ENCODE results near the gene ZBTB1. TPM values are rescaled to one million over a fixed set of nuclear protein-coding genes. Genes with fewer than 3 reads are reported as not detected.

Gene ZBTB1
- total and polyA plus RNA-seq, 2 donors (not counting 1 experiment from before 2014, with no cell fraction given) = 52.8 to 108 TPM

DNA sequence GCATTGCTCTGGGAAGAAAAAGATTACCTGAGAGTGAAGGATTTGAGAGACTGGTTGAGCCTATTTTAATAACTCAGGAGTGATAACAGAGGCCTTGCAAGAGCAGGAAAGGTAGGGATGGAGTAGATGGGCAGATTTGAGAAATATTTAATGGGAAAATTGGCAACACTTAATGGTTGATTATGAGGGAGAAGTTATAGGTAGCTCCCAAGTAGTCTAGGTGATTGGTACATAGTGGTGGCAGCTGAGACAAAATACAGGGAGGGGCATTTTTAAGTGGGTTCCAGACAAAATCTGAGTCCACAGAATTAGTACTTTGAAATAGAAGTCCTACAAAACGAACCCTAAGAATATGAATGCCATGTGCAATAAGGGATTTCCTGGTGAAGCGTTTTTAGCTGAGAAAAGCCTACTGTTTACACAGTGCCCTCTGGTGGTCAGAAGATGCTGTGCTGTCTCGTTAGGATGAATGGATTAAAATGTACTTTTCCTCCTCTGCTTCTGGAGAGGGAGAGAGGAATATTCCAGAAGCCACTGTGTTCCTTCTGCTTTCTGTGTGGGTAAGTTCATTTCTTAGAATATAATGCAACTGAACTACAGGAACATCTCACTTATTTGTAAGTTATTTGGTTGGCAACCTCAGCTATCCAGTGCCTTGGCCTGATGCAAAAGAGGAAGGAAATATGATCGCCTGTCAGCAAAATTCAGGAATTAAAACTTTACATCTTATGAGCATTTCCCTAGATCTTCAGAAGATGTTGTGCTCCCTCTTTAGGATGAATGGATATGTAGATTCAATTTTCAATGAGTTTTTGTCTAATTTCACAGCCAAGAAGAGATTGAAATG is 6.5 kb downstream of the ZBTB1 start:
- Mint-ChIP-seq H3K4me3 (peak overlapping the region; percentile 15), H3K4me1 (peaks cover 78% of the 10 kb centered on the region), H3K9me3 (ENCODE audit: insufficient read depth) (no peaks in the 10 kb centered on the region), H3K27me3 (no peaks in the 10 kb centered on the region), H3K27ac (peak overlapping the region; percentile 2)
- POLR2A ChIA-PET = interaction anchor here (0.7 kb wide), 2 partner anchors 63 to 166 kb away, joined by 3 read pairs; no protein-coding TSS in a partner anchor
- Histone ChIP-seq H3K79me2 (ENCODE audit: control insufficient read depth, insufficient read depth, low read length) (peaks cover 96% of the 10 kb centered on the region), H2AFZ (ENCODE audit: insufficient read depth, low read depth, low read length, poor library complexity, severe bottlenecking) (no peak overlapping the region), H3K4me1 (ENCODE audit: control insufficient read depth in 2 of 2, insufficient read depth in 2 of 2, low read length in 2 of 2) (peaks cover 52 to 64% of the 10 kb centered on the region in 2 donors), H3K9ac (ENCODE audit: low read length) (no peak overlapping the region), H3K36me3 (replicated peaks in 1 of 2; ENCODE audit: control extremely low read depth in 1 of 2, control insufficient read depth in 1 of 2, extremely low read depth in 1 of 2, insufficient read depth in 2 of 2, low read length in 1 of 2) (peaks cover 0 to 5% of the 10 kb centered on the region in 2 experiments), H3K27ac (ENCODE audit: low read length in 2 of 2) (peak overlapping the region; percentile 23 to 63), H3K9me3 (ENCODE audit: control extremely low read depth in 1 of 3, control insufficient read depth in 2 of 3, insufficient read depth in 1 of 3, low read length in 2 of 3) (no peaks in the 10 kb centered on the region), H3K4me3 (ENCODE audit: control extremely low read depth in 1 of 5, extremely low read depth in 1 of 5, insufficient read depth in 1 of 5, low read depth in 2 of 5, low read length in 4 of 5) (no peak overlapping the region), H3K4me2 (replicated peaks; ENCODE audit: low read depth, low read length, poor library complexity, severe bottlenecking) (peak overlapping the region; percentile 42), H3K27me3 (replicated peaks in 1 of 4; ENCODE audit: control extremely low read depth in 1 of 4, control insufficient read depth in 3 of 4, insufficient read depth in 4 of 4, low read length in 3 of 4) (no peaks in the 10 kb centered on the region), H4K20me1 (ENCODE audit: control insufficient read depth, insufficient read depth, low read length, poor library complexity, severe bottlenecking) (peaks cover 80% of the 10 kb centered on the region)
- DNase-seq = peak; percentile 83
- ATAC-seq (ENCODE audit: low read depth) = peak; percentile 56
- intact Hi-C loops (cut with micrococcal nuclease) = loop anchor here (1.0 to 2.0 kb wide), 5 partner anchors 8 to 167 kb away; partner anchors contain the start of gene ZBTB25
- CTCF ChIA-PET = interaction anchor here (0.7 to 10.3 kb wide), 35 partner anchors 9 to 741 kb away, joined by 3 to 92 read pairs (median 4); partner anchors contain the start of gene HSPA2
- WGBS (ENCODE audit: insufficient coverage) = 0% methylated on average over 1 of the region's 4 CpGs
- TF ChIP-seq EZH2 (IDR thresholded peaks at IDR 0.05; ENCODE audit: borderline replicate concordance, insufficient read depth, low read depth, low read length, poor library complexity, severe bottlenecking) = no peak
- TF ChIP-seq, protein P1, sequence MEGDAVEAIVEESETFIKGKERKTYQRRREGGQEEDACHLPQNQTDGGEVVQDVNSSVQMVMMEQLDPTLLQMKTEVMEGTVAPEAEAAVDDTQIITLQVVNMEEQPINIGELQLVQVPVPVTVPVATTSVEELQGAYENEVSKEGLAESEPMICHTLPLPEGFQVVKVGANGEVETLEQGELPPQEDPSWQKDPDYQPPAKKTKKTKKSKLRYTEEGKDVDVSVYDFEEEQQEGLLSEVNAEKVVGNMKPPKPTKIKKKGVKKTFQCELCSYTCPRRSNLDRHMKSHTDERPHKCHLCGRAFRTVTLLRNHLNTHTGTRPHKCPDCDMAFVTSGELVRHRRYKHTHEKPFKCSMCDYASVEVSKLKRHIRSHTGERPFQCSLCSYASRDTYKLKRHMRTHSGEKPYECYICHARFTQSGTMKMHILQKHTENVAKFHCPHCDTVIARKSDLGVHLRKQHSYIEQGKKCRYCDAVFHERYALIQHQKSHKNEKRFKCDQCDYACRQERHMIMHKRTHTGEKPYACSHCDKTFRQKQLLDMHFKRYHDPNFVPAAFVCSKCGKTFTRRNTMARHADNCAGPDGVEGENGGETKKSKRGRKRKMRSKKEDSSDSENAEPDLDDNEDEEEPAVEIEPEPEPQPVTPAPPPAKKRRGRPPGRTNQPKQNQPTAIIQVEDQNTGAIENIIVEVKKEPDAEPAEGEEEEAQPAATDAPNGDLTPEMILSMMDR (IDR thresholded peaks at IDR 0.05) = peak; percentile 96

DNA sequence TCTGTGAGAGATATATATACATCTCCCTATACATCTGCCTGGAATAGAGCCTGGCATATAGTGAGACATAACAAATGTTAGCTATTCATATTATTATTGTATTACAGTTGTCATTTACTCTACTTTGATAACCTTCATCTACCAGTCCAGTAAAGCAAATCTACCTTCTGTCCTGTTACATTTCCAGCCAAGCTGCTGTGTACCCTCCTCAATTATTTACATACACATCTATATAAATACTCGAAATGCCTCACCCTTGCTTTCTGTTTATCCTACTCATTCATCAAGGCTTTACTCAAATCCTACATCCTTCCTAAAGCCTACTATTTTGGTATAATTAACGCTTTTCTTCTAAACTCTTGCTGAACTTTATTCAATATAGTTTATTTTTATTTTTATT is 8.7 kb downstream of the ZBTB1 start:
- POLR2A ChIA-PET = no interaction called here
- Histone ChIP-seq H3K9me3 (ENCODE audit: control extremely low read depth in 1 of 3, control insufficient read depth in 2 of 3, insufficient read depth in 1 of 3, low read length in 2 of 3) (no peaks in the 10 kb centered on the region), H3K4me2 (replicated peaks; ENCODE audit: low read depth, low read length, poor library complexity, severe bottlenecking) (no peak overlapping the region), H4K20me1 (ENCODE audit: control insufficient read depth, insufficient read depth, low read length, poor library complexity, severe bottlenecking) (peaks cover 81% of the 10 kb centered on the region), H3K27me3 (replicated peaks in 1 of 4; ENCODE audit: control extremely low read depth in 1 of 4, control insufficient read depth in 3 of 4, insufficient read depth in 4 of 4, low read length in 3 of 4) (no peaks in the 10 kb centered on the region), H3K36me3 (replicated peaks in 1 of 2; ENCODE audit: control extremely low read depth in 1 of 2, control insufficient read depth in 1 of 2, extremely low read depth in 1 of 2, insufficient read depth in 2 of 2, low read length in 1 of 2) (peaks cover 0 to 7% of the 10 kb centered on the region in 2 experiments), H2AFZ (ENCODE audit: insufficient read depth, low read depth, low read length, poor library complexity, severe bottlenecking) (no peak overlapping the region), H3K9ac (ENCODE audit: low read length) (no peak overlapping the region), H3K27ac (ENCODE audit: low read length in 2 of 2) (no peak overlapping the region), H3K4me1 (ENCODE audit: control insufficient read depth in 2 of 2, insufficient read depth in 2 of 2, low read length in 2 of 2) (peaks cover 34 to 46% of the 10 kb centered on the region in 2 donors), H3K4me3 (ENCODE audit: control extremely low read depth in 1 of 5, extremely low read depth in 1 of 5, insufficient read depth in 1 of 5, low read depth in 2 of 5, low read length in 4 of 5) (no peak overlapping the region), H3K79me2 (ENCODE audit: control insufficient read depth, insufficient read depth, low read length) (peaks cover 96% of the 10 kb centered on the region)
- CTCF ChIA-PET = interaction anchor here (1.4 to 10.3 kb wide), 4 partner anchors 11 to 169 kb away, joined by 4 to 92 read pairs (median 40); no protein-coding TSS in a partner anchor
- intact Hi-C loops (cut with micrococcal nuclease) = no loop called here
- H3K9me3 Mint-ChIP-seq (ENCODE audit: insufficient read depth) = no peaks in the 10 kb centered on the region
- no peak overlapping the region for H3K4me3 Mint-ChIP-seq
- peaks cover 73% of the 10 kb centered on the region for H3K4me1 Mint-ChIP-seq
- TF ChIP-seq, protein P1 (IDR thresholded peaks at IDR 0.05) = no peak
- ATAC-seq (ENCODE audit: low read depth) (no peak), DNase-seq (no peak)
- no peaks in the 10 kb centered on the region for H3K27me3 Mint-ChIP-seq
- WGBS (ENCODE audit: insufficient coverage) = 100% methylated on average over 1 of the region's 2 CpGs
- H3K27ac Mint-ChIP-seq = no peak overlapping the region

All from B cell (primary cell).